ENCODE results near the gene EXO1. TPM values are rescaled to one million over a fixed set of nuclear protein-coding genes. Genes with fewer than 3 reads are reported as not detected.

Gene EXO1
- total RNA-seq, 1 experiment from 2014 or later = 26.3 TPM

- no peak overlapping the region for H3K4me3 ChIP-seq (ENCODE audit: low read depth in 2 of 2, low read length in 2 of 2)
- ChIA-PET CTCF (no interaction called here), POLR2A (no interaction called here)
- intact Hi-C loops (cut with micrococcal nuclease; ENCODE audit: unreplicated experiment) = no loop called here
- H3K27me3 ChIP-seq (ENCODE audit: control insufficient read depth, insufficient read depth, low read length) = no peaks in the 10 kb centered on the region
- no peak for TF ChIP-seq TCF7L2 (IDR thresholded peaks at IDR 0.05; ENCODE audit: low read depth, low read length)
- no peak for TF ChIP-seq POLR2AphosphoS5 (IDR thresholded peaks at IDR 0.05; ENCODE audit: low read depth, low read length)
- no peak for TF ChIP-seq REST (IDR thresholded peaks at IDR 0.05; ENCODE audit: insufficient read depth in 1 of 2, low read depth in 2 of 2, low read length in 1 of 2)
- no peak for TF ChIP-seq CTCF (IDR thresholded peaks at IDR 0.05)
- TF ChIP-seq SIN3A (IDR thresholded peaks at IDR 0.05; ENCODE audit: borderline replicate concordance, insufficient read depth, low read depth, low read length) = no peak
- DNase-seq (ENCODE audit: low read depth, low spot score) (no peak), ATAC-seq (no peak)
- H3K9me3 ChIP-seq (ENCODE audit: control insufficient read depth, insufficient read depth, low read depth, low read length) = no peaks in the 10 kb centered on the region
- H3K27ac ChIP-seq (ENCODE audit: low read length) = no peak overlapping the region
- in situ Hi-C loops (cut with HindIII; ENCODE audit: low pct_unique_long_range_greater_than_20kb, low sequenced_read_pairs) = no loop called here
- BruUV-seq (replicated peaks) = no TSS peak
- no peaks in the 10 kb centered on the region for H3K4me1 ChIP-seq (ENCODE audit: control insufficient read depth, insufficient read depth, low read length)
- H3K36me3 ChIP-seq (ENCODE audit: control insufficient read depth, insufficient read depth, low read length) = peaks cover 11% of the 10 kb centered on the region; the same call in 1 of the 2 replicates
These were observed 35.2 kb downstream of the EXO1 start for GRCh38 chr1:241883159-241883558.

- no peak overlapping the region for H3K27ac ChIP-seq (ENCODE audit: low read length)
- no peak overlapping the region for H3K4me3 ChIP-seq (ENCODE audit: low read depth in 2 of 2, low read length in 2 of 2)
- H3K9me3 ChIP-seq (ENCODE audit: control insufficient read depth, insufficient read depth, low read depth, low read length) = no peaks in the 10 kb centered on the region
- TF ChIP-seq SIN3A (IDR thresholded peaks at IDR 0.05; ENCODE audit: borderline replicate concordance, insufficient read depth, low read depth, low read length) = no peak
- TF ChIP-seq POLR2AphosphoS5 (IDR thresholded peaks at IDR 0.05; ENCODE audit: low read depth, low read length) = no peak
- no peak for TF ChIP-seq CTCF (IDR thresholded peaks at IDR 0.05)
- no peak for TF ChIP-seq REST (IDR thresholded peaks at IDR 0.05; ENCODE audit: insufficient read depth in 1 of 2, low read depth in 2 of 2, low read length in 1 of 2)
- no peak for TF ChIP-seq TCF7L2 (IDR thresholded peaks at IDR 0.05; ENCODE audit: low read depth, low read length)
- intact Hi-C loops (cut with micrococcal nuclease; ENCODE audit: unreplicated experiment) = no loop called here
- POLR2A ChIA-PET = no interaction called here
- BruUV-seq (replicated peaks) = no TSS peak
- H3K36me3 ChIP-seq (ENCODE audit: control insufficient read depth, insufficient read depth, low read length) = peaks cover 9% of the 10 kb centered on the region; the same call in 1 of the 2 replicates
- DNase-seq (ENCODE audit: low read depth, low spot score) (no peak), ATAC-seq (no peak)
- H3K27me3 ChIP-seq (ENCODE audit: control insufficient read depth, insufficient read depth, low read length) = no peaks in the 10 kb centered on the region
- in situ Hi-C loops (cut with HindIII; ENCODE audit: low pct_unique_long_range_greater_than_20kb, low sequenced_read_pairs) = no loop called here
- H3K4me1 ChIP-seq (ENCODE audit: control insufficient read depth, insufficient read depth, low read length) = no peaks in the 10 kb centered on the region
- CTCF ChIA-PET = no interaction called here
These were observed 40.2 kb downstream of the EXO1 start for GRCh38 chr1:241888232-241888631.
